SH-SY5Y (cell line): ENCODE results near the gene MORN3.

Experiments used
- GATA2 ChIP-seq: IDR thresholded peaks from 2 replicates; pipeline ENCODE4 v1.6.1; 2011; ENCODE audit warnings: mild to moderate bottlenecking, low read depth, low read length
- GATA3 ChIP-seq: IDR thresholded peaks from 2 replicates; pipeline ENCODE4 v1.6.1; 2011; ENCODE audit warnings: low read depth, mild to moderate bottlenecking, low read length, moderate library complexity

DNA sequence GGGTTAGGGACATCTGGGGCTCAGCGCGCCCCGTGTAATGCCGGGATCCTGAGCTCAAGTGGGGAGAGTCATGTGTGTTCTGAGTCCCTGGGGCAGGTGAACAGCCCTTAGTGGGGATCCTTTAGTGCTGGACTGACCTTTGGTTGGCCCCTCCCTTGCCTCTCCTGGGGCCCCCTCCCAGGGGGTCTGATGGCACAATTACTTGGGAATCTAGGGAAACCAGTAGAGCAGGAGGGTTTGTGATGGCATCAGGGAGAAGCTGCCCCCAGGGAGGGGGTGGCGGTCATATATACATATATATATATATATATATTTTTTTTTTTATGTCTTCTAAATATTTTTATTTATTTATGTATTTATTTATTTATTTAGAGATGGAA lies at the start of gene MORN3:
- TF ChIP-seq GATA3 (no peak), GATA2 (no peak)
